Peyer's patch (tissue), 4 donors: ENCODE measurements around the gene RIPK4.

Experiments
- CTCF ChIP-seq, 6 experiments: fragments of 450-650 bp in 4 of 6; fragments of 200-600 bp in 2 of 6; sonication (generic) in 1 of 6; IDR thresholded peaks; one replicate each; pipeline ENCODE4 v1.5.1; 2017 to 2019; ENCODE audit warnings: antibody characterized with exemption in 6 of 6, mild to moderate bottlenecking in 3 of 6, moderate library complexity in 1 of 6
- POLR2A ChIP-seq, 2 donors: fragments of 450-650 bp; IDR thresholded peaks; one replicate each; pipeline ENCODE4 v1.5.1; 2017; ENCODE audit warnings: antibody characterized with exemption in 2 of 2, mild to moderate bottlenecking in 2 of 2, moderate library complexity in 2 of 2

- TF ChIP-seq CTCF (IDR thresholded peaks at IDR 0.05) (no peak), POLR2A (IDR thresholded peaks at IDR 0.05) (no peak)
These were observed 14.2 kb upstream of the RIPK4 start for GRCh38 chr21:41781050-41781410.
